ENCODE data around the gene SLC25A51. TPM values are rescaled to one million over a fixed set of nuclear protein-coding genes. Genes with fewer than 3 reads are reported as not detected.

SLC25A51 gene
- total RNA-seq, 1 experiment from 2014 or later: 12.9 TPM

GRCh38 chr9:37943345-37944265 lies 39.7 kb upstream of the SLC25A51 start:
- Histone ChIP-seq H3K27me3 (ENCODE audit: insufficient read depth, low read length) (no peaks in the 10 kb centered on the region), H3K4me2 (ENCODE audit: insufficient read depth, insufficient read length, low read length) (no peak overlapping the region), H3K4me1 (ENCODE audit: insufficient read depth, low read length) (no peaks in the 10 kb centered on the region; the same call in 1 of the 2 replicates), H3T11ph (ENCODE audit: low read length) (no peak overlapping the region), H4K91ac (ENCODE audit: insufficient read length, low read depth, low read length) (no peak overlapping the region), H3K56ac (ENCODE audit: insufficient read length, low read depth, low read length) (no peak overlapping the region), H2BK120ac (ENCODE audit: low read depth, low read length, poor library complexity, severe bottlenecking) (no peak overlapping the region), H4K20me1 (ENCODE audit: control insufficient read depth, insufficient read depth, insufficient read length) (no peaks in the 10 kb centered on the region), H3K4ac (ENCODE audit: low read depth, low read length) (no peak overlapping the region), H4K8ac (replicated peaks; ENCODE audit: insufficient read length, low read depth, low read length) (no peak overlapping the region), H2AFZ (ENCODE audit: low read length) (no peak overlapping the region), H2BK15ac (ENCODE audit: low read depth, low read length) (no peak overlapping the region), H2BK5ac (ENCODE audit: insufficient read length, low read length) (no peak overlapping the region), H2BK12ac (ENCODE audit: insufficient read length, low read depth, low read length) (no peak overlapping the region), H2AK5ac (ENCODE audit: insufficient read length, low read length) (no peak overlapping the region), H3K9me3 (ENCODE audit: control insufficient read depth, low read depth, low read length) (no peaks in the 10 kb centered on the region), H4K5ac (ENCODE audit: insufficient read length, low read depth, low read length) (no peak overlapping the region), H3K79me2 (ENCODE audit: insufficient read depth, low read length) (no peaks in the 10 kb centered on the region), H3K23ac (ENCODE audit: insufficient read length, low read depth, low read length) (no peak overlapping the region), H3K79me1 (ENCODE audit: insufficient read depth, low read depth, low read length, poor library complexity, severe bottlenecking) (no peaks in the 10 kb centered on the region), H3K14ac (ENCODE audit: insufficient read depth, low read length) (no peak overlapping the region), H3K27ac (ENCODE audit: insufficient read length, low read depth, low read length) (no peak overlapping the region), H2BK20ac (ENCODE audit: low read depth, low read length, poor library complexity, severe bottlenecking) (no peak overlapping the region), H3K9ac (ENCODE audit: extremely low read depth, insufficient read length, low read length) (no peak overlapping the region), H3K23me2 (ENCODE audit: insufficient read length, low read depth, low read length, poor library complexity, severe bottlenecking) (no peaks in the 10 kb centered on the region), H3K18ac (ENCODE audit: insufficient read length, low read depth, low read length) (no peak overlapping the region)
- Mint-ChIP-seq H3K4me1 (peaks cover 27 to 35% of the 10 kb centered on the region in 2 experiments), H3K27me3 (ENCODE audit: low read depth) (no peaks in the 10 kb centered on the region), H3K27ac (peak overlapping the region in 2 of 3 experiments; percentile 44 to 89; a peak in 4 of 7 replicates), H3K9me3 (no peaks in the 10 kb centered on the region), H3K4me3 (peak overlapping the region in 1 of 2 experiments; percentile 11; a peak in 2 of 5 replicates), H3K36me3 (ENCODE audit: insufficient read depth in 1 of 3, low read depth in 3 of 3) (peaks cover 3 to 31% (median 11%) of the 10 kb centered on the region in 3 experiments; a peak in 5 of 7 replicates)
- no CpG with 5 or more reads among the region's 12 CpGs for WGBS (ENCODE audit: extremely low coverage, insufficient read length, low lambda C conversion rate)
- no peak for TF ChIP-seq CTCF (conservative IDR thresholded peaks at IDR 0.05)
- no peak for DNase-seq

All from H9 (cell line).